ENCODE results near the gene AHRR.

The AHRR gene

DNA sequence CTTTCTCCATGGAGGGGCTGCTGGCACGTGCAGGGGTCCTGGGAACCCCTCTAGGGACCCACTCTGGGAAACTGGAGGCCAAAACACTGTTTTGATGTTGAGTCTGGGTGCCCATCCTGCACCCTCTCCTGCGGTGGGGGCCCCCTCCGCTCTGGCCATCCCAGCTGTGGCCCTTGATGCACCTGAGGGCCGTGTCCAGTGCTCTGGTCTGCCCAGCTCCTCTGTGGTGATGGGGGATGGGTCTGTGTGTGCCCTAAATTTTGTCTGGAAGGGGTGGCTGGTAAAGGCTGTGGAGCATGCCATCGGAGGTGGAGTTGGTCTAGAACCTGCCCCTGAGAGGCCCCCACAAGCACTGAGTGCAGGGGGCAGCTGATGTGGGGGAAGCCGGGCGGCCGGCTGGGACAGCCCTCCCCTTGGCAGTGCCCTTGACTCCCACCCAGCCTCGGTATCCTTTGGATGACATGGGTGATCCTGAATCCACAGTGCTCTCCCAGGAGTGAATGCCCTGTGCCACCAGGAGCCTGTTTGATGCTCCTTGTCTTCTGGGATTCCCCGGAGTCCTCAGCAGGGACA is 26.3 kb downstream of the AHRR start:
- no peak for DNase-seq (ENCODE audit: low read depth)

DNA sequence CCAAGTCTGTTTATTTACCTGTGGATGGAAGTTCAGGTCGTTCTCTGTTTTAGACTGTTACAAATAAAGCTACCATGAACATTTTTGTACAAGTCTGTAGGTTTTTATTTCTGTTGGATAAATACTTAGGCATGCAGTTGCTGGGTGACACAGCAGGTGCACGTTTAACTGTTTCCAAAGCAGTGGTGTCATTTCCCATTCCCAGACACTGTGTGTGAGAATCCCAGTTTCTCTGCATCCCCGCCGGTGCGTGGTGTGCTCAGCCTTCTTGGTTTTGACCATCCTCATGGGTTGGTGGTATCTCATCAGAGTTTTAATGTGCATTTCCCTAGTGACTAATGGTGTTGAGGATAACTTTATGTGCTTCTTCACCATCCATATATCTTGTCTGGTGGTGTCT is 27.2 kb downstream of the AHRR start:
- DNase-seq (ENCODE audit: low read depth) = no peak

DNA sequence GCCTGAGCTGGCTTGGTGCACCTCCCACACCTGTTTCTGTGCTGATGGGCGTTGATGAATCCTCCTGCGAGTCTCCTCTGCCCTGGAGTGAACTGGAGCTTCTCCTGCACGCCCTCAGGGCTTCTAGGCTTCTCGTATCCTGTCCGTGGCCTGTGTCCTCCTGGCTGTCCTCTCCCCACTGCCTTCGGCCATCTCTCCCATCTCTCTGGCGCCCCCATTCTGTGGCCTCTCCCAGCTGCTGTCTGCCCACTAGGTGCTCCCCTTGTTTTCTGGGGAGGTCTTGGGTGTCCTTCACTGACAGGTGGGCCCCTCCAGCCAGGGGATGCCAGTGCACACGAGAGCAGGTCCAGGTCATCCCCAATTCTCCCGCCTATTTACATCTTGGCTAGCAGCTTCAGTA is 28.8 kb downstream of the AHRR start:
- no peak for DNase-seq (ENCODE audit: low read depth)

DNA sequence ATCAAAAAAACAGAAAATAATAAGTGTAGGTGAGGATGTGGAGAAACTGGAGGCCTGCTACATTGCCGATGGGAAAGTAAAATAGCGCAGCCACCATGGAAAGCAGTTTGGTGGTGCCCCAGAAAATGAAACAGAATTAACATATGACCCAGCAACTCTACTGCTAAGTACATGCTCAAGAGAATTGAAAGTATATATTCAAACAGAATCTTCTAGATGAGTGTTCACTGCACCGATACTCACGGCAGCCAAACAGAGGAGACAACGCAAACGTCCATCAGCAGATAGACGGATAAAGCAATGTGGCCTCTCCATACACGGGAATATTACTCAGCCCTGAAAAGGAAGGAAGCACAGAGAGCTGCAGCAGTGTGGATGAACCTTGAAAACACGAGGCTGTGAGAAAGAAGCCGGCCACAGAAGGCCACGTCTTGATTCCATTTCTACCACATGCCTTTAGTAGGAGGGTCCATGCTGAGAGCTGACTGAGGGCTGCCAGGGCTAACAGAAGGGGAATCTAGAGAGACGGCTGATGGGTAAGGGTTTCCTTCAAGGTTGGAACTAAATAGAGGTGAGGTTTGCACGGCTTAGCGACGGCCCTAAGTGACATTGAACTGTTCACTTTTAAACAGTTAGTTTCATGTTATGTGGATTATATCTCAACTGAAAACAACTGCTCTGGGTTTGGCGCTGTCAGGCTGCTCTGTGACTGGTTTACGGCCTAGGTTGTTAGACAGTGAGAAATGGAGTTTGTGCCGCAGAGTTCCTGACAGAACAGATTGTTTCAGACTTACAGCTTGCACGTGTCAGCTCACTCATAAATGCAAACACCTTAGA is 29.8 kb downstream of the AHRR start:
- DNase-seq (ENCODE audit: low read depth) = no peak

DNA sequence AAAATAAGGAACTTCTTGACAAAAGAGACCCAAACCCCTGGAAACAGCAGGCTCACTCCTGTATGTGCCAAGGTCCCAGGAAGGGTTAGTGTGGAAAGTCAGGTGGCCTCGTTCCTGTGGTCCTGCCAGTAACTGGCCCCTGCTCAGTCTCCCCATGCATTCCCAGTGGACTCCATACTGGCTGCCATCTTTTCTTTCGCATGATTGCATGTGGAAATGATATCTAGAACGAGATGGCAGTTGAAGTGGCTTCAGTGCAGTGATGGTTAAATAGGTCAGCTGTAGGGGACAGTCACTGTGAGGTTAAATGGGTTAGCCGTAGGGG is 30.4 kb downstream of the AHRR start:
- DNase-seq (ENCODE audit: low read depth) = no peak

DNA sequence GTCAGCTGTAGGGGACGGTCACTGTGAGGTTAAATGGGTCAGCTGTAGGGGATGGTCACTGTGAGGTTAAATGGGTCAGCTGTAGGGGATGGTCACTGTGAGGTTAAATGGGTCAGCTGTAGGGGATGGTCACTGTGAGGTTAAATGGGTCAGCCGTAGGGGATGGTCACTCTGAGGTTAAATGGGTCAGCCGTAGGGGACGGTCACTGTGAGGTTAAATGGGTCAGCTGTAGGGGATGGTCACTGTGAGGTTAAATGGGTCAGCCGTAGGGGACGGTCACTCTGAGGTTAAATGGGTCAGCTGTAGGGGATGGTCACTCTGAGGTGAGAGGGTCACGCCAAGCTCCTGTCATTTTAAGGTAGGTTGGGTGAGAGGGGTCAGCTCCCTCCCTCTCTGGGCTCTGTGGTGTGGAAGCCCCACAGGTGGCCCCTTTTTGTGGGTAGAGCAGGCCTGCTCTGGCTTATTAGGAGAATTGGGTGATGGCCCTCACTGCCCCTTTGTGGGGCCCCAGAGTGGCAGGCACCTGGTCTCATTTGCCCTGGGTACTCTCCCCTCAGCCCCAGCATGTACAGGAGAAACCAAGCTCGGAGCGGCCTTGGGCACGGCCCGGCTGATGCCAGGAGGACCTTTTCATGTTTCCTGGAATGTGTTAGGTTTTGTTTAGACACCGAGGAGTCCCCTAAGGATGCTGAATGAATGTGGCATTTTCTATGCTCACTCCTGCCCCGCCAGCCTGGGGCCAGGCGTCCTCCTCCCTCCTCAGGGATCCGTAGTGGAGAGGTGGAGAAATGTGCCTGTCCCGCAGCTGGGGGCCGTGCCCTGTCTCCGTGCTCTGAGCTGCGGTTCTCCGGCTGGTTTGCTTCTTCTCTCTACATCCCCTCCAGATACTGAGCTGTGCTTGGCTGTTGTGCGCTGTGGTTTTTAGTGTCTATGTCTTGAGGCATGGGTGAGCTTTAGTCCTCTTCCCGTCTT is 31.4 kb downstream of the AHRR start:
- no peak for DNase-seq (ENCODE audit: low read depth)

DNA sequence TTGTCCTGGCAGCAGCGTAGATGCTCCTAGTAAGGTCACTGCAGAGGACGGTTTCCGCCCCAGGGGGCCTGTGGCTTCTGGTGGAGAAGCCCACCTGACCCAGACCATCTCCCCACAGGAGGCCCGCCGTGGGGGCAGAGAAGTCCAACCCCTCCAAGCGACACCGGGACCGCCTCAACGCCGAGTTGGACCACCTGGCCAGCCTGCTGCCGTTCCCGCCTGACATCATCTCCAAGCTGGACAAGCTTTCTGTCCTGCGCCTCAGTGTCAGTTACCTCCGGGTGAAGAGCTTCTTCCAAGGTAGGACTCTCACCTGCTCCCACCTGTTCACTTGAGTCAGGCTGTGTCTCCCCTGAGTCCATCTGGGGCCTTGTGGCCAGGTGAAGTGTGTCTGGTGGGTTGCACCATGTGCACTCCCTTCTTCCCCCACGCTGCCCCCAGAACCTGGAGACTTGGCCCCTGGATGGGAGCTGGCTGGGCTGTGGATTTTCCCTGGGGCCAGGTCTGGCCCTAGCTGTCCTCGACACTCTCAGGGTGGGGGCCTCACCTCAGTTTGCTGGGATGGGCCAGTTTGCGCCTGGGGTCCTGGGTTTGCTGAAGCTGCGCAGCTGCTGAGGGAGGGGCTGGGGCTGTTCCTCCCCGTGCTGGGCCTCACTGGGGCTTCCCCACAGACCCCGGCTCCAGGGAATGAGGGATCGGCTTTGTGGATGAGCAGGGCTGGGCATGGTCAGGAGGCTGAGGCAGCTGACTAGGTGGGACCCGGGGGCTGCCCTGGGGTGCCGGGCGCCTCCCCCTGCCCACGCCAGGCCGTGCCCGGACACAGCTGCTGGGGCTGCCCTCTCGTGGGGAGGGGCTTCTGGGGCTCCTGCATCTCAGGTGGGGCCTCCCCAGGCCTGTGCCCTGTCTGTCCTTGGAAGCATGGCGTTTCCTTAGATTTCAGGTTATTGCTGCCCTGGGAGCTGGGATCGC is 32.4 kb downstream of the AHRR start:
- DNase-seq (ENCODE audit: low read depth) = no peak

DNA sequence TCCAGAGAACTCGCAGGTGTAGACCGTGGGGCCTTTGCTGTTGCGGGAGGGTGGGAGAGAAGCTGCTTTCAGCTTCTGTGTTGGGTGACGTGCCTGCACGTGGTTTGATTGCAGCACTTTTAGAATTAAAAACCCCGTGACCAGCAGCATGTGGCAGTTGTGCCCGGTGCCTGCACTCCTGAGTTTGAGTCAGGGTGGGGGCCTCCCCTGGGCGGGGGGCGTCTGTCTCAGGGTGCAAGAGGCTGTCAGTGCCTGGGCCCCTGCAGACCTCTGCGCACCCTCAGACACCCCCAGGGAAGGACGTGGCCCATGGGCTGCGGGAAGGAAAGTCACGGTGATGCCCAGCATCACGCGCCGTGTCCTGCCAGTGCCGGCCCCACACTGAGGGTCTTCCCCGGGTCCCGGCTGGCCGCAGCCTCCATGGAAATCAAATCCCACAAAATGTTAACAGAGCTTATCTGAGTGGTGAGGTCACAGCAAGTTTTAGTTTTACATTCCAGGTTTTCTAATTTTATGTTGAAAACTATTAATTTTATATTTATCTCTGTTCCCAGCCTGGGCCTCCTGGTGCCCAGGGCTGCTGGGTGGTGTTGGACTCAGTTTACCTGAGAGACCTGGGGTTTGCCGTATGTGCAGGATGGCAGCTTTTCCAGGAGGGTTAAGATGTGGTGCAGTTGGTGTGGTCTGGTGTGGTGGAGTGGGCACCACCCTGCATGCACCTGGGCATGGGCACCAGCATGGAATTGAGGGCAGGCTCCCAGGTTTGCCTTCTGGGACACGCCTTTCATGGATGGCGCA is 33.3 kb downstream of the AHRR start:
- no peak for DNase-seq (ENCODE audit: low read depth)

DNA sequence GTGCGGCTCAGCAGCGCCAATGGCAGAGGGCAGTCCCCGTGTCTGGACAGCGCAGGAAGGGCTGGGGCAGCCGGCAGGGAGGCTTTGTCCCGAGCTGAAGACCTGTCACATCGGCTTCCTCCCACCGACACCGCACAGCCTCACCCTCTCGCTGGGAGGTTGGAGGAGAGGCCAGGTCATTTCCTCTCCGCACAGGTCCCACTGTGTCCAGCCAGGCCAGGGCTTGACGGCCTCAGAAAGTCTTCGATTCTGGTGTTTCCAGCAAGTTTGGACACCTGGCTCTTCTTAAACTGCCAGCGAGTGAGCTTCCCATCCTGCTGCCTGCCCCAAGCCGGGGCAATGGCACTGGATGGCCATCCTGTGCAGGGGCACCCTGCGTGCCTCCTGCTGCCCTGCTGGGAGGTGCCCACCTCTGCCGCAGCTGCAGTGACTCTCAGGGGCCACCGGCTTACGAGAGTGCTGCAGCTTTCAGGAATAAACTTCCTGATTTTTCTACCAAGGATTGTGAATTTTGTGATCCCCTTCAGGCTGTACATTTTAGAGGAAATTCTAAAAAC is 33.9 kb downstream of the AHRR start:
- no peak for DNase-seq (ENCODE audit: low read depth)

DNA sequence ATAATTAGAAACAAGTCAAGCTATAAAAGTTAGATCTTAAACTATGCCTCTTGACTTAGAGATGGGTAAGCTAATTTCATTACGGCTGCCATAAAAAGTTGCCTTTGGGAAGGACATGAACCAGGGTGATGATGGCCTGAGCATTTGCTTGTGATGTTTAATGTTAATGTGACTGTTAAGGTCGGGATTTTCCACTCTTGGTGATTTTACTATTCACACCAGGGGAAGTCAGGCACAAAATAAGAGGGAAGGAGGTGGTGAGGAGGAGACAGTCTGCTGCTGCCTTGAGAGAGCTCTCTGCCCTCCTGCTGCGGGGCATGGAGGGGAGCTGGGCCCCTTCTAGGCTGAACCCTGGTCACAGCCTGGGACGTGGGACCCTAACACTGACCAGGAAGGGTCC is 34.4 kb downstream of the AHRR start:
- no peak for DNase-seq (ENCODE audit: low read depth)

DNA sequence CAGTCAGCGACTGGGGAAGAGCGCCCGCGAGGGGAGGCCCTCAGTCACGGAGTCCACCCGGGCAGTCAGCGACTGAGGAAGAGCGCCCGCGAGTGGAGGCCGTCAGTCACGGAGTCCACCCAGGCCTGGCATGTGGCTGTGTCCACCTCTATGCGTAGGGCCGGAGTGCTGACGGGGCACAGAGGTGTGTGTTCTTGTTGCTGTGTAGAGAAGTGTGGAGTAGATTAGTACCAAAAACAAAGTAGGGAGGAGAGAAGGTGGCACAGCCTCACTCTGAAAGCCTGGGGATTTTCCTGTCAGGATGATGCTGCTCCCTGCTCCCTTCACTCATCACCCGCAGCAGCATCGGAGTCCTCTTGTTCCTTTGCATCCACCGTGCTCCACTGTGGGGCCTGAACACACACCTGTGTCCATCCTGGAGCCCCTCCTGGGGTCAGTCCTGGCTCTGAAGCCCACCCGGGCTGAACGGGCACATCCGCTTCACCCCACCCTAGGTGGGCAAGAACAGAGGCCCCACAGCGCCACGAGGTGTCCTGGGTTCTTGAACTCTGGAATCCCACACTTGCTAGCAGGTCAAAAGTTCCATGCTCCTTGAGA is 37.9 kb downstream of the AHRR start:
- DNase-seq (ENCODE audit: low read depth) = no peak

DNA sequence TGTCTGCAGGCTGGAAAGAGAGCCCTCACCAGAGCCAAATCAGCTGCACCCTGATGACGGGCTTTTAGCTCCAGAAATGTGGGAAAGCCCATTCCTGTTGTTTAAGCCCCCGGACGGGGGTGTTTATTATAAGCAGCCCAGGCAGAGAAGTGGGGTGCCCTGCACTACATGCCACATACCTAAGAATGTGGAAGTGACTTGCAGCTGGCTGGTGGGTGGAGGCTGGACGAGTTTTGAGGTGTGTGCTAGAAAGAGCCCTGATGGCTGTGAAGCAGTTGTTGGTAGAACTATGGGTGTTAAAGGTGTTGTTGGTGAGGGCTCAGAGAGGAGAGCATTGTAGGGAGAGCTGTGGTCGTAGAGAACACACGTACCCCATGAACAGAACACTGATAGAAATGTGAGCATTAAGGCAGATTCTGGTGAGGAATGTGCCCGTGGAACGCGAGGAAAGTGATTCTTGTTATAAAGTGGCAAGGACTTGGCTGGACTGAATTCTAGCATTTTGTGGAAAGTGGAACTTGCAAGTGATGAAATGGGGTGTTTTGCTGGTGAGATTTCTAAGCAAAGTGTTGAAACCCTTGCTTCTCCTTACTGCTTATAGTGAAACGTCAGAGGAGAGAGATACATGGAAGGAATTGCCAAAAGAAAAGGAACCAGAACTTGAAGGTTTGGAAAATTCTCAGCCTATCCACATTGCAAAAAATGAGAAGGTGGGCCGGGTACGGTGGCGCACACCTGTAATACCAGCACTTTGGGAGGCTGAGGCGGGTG is 38.9 kb downstream of the AHRR start:
- no peak for DNase-seq (ENCODE audit: low read depth)

DNA sequence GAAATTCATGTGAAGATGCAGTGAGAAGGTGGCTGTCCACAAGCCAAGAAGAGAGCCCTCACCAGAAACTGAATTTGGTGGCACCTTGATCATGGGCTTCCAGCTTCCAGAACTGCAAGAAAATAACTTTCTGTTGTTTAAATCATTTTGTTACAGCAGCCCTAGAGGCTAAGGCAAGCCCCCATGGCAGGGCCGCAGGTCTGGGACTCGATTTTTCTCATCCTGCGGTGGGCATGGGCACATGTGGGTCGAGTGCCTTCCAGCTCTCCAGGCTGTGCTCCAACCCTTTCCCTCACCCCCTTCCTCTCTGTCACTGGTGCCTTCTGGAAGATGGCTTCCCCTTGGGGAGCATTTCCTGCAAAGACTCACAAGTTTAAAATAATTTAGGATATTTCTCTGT is 40.7 kb downstream of the AHRR start:
- no peak for DNase-seq (ENCODE audit: low read depth)

DNA sequence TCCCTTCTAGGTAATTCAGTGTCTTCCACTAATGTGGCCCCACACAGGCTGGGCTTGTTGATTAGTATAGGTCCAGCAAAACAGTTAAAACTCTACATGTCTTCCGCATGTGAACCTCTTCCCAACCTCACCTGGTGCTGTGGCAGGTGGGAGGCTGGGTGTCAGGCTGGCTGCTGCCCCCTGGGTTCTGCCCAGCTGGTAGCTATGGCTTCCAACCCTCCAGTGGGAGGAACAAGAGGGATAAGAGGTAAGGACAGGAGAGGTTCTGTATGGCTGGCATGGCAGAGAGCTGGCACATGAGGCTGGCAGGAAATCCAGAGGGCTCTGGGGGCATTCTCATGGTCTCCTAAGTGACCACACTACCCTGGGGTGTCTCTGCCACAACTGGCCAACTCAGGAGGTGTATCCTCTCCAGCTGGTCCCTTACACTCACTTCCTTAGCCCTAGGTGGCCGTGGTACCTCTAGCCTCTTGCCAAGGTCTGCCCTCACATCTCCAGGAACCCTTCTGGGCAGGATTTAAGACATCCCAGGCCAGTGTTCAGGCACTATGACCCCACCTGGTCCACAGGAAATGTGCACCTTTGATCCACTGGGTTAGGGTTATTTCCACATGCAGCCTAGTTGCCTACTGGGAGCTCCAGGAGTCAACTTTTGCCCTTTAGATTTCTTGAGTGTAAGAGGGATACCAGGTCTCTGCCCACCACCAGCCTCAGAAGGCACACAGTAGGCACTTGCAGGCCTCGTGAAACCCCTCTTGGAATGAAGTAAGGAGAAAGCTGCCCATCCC is 41.7 kb downstream of the AHRR start:
- DNase-seq (ENCODE audit: low read depth) = no peak

DNA sequence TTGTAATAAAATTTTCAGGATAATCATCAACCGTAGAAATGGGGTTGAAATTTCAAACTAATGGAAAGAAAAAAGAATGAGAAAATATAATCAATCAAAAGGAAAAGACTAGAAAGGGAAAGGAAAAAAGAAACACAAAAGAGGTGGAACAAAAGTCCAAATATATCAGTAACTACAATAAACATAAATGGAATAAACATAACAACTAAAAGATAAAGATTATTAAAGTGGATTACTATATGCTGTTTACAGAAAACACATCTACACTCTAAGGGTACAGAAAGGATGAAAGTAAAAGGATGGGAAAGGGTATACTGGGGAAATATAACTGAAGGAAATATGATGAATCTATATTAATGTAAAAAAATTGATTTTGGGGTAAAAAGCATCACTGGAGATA is 43.0 kb downstream of the AHRR start:
- DNase-seq (ENCODE audit: low read depth) = no peak

DNA sequence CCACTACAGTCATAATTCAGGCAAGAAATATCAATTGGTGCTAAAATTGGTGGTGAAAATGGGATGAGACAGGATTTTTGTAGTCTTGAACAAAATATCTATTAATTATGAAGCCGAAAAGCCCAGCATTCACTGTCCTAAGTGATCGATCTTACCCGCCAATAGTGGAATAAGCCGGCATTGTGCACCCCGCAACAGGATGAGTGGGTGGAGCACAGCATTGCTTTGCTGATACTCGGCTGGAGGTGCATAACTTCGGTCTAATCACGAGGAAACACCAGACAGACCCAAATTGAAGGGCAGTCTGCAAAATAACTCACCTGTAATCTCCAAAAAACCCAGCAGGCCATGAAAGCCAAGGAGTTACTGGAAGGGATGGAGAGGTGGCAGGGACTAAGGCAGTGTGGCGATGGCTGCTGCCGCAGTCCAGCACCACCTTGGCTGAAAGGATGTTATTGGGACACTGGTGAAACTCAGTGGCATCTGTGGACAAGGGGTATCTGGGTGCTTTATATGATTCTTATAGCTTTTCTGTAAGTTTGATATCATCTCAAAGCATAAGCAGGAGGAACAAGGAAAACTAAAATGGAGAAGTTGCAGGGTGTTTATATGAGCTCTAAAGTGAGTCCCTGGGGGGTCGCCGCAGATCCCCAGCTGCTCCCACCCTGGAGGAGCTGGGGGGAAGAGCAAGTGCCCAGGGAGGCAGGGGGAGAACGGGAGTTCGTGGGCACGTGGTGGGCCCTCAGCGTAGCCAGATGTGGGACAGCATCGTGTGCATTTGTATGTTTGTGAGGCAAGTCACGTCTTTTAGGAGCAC is 45.2 kb downstream of the AHRR start:
- DNase-seq (ENCODE audit: low read depth) = no peak

DNA sequence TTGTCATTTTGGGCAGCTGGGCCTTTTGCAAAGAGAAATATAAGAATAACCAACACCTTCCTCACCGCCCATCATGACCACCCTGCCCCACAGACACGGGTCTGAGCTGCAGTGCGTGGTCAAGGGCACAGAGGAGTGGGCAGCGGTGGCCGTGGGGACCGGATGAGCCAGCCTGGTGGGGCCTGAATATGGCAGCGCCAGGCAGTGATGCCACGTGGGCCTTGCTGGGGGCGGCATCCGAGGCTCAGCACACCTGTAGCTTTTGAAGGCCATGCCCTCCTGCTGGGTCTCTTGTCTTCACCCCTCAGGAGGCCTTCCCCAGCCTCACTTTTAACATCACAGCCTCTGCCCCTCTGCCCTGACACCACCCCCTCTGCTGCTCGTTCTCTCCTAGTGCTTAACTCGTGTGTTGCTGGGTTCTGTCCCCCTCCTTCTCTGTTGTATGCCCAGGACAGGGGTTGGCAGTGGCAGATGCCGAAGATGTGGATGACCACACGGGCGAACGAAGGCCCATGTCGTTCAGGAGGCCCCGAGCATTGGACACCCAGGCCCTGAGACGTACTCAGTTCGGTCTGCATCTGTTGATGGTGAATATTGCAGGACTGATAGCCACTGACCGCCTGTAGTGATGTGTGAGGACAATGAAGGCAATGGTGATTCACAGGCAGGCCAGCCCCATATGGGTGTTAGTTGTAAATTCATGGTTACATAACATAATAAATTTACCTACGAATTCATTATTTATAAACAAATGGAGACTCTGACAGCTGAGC is 46.0 kb downstream of the AHRR start:
- DNase-seq (ENCODE audit: low read depth) = no peak
